ENCODE data around the gene RPGR.

GRCh38 chrX:38221391-38221929 is 105.8 kb downstream of the RPGR start:
- TF ChIP-seq RAD21 (conservative IDR thresholded peaks at IDR 0.05) (no peak), EZH2 (IDR thresholded peaks at IDR 0.05; ENCODE audit: borderline replicate concordance, insufficient read depth, low read length, poor library complexity, severe bottlenecking) (no peak), CTCF (IDR thresholded peaks at IDR 0.05; ENCODE audit: poor library complexity, severe bottlenecking) (no peak), MXI1 (conservative IDR thresholded peaks at IDR 0.05; ENCODE audit: poor library complexity, severe bottlenecking) (no peak), SMC3 (conservative IDR thresholded peaks at IDR 0.05; ENCODE audit: poor library complexity) (no peak)

Measured in neural cell (in vitro differentiated cells).